ENCODE measurements around the gene TNFAIP2. TPM values are rescaled to one million over a fixed set of nuclear protein-coding genes. Genes with fewer than 3 reads are reported as not detected.

Gene TNFAIP2
- total RNA-seq, 1 donor from 2014 or later, result 5.3 TPM

GRCh38 chr14:103186241-103186822 lies 63.1 kb downstream of the TNFAIP2 start:
- no peak for FAIRE-seq
- no peak overlapping the region for H3K4me3 ChIP-seq (ENCODE audit: low read depth, low read length)
- TF ChIP-seq CTCF (IDR thresholded peaks at IDR 0.05; ENCODE audit: insufficient read depth, low read length, severe bottlenecking), result no peak
- DNase-seq (ENCODE audit: low read depth), result no peak
- H3K36me3 ChIP-seq (ENCODE audit: control insufficient read depth, insufficient read depth, low read length), result no peaks in the 10 kb centered on the region
- peaks cover 7% of the 10 kb centered on the region for H3K27me3 ChIP-seq (ENCODE audit: control insufficient read depth, insufficient read depth, low read length)

Other genes starting within 250 kb of the TNFAIP2 start
- 4.2 and 6.5 TPM in 2 replicates for gene AMN, start 200.8 kb upstream of the TNFAIP2 start, total RNA-seq
- 55.0 and 85.6 TPM in 2 replicates for gene CDC42BPB, start 65.9 kb upstream of the TNFAIP2 start, total RNA-seq
- not detected in 2 replicates for gene LBHD2, start 39.3 kb upstream of the TNFAIP2 start, total RNA-seq
- 0.26 TPM in 1 of 2 replicates, not detected in the other for gene EXOC3L4, start 28.7 kb upstream of the TNFAIP2 start, total RNA-seq
- gene EIF5, start 210.8 kb downstream of the TNFAIP2 start, total RNA-seq, result 133 and 180 TPM in 2 replicates

All from bronchial epithelial cell (primary cell).